C1 segment of cervical spinal cord (tissue), 14 donors: ENCODE measurements around the gene MMP2.

Experiments used
- DNase-seq, 14 donors: peaks; one replicate each; lab custom pipeline; 2025; lab: John Stamatoyannopoulos, UW

The MMP2 gene

DNA sequence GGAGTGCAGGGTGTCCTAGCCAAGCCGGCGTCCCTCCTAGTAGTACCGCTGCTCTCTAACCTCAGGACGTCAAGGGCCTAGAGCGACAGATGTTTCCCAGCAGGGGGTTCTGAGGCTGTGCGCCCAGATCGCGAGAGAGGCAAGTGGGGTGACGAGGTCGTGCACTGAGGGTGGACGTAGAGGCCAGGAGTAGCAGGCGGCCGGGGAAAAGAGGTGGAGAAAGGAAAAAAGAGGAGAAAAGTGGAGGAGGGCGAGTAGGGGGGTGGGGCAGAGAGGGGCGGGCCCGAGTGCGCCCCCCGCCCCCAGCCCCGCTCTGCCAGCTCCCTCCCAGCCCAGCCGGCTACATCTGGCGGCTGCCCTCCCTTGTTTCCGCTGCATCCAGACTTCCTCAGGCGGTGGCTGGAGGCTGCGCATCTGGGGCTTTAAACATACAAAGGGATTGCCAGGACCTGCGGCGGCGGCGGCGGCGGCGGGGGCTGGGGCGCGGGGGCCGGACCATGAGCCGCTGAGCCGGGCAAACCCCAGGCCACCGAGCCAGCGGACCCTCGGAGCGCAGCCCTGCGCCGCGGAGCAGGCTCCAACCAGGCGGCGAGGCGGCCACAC is at the start of gene MMP2:
TSS of gene MMP2 (plus strand) at position 372 of the 603 bp plus-strand sequence. CDS start 282 bp downstream, outside the sequence.
- peak in 2 of 14 donors; percentile 24 to 41 for DNase-seq

DNA sequence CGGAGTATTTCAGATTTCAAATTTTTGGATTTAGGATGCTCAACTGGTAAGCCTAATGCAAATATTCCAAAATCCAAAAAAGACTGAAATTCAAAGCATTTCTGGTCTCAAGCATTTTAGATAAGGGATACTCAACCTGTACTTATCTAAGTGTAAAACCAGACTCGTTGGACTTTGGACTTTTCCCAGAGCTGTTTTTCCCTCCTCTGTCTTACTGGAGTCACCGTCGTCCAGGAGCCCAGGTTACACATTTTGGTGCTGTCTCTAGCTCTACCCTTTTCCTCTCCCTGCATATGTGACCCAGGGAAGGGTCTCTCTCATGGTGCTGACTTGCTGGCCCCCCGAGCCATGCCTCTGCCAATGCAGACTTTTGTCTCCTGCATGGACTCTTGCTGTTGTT is 46.0 kb upstream of the MMP2 start:
- no peak for DNase-seq

DNA sequence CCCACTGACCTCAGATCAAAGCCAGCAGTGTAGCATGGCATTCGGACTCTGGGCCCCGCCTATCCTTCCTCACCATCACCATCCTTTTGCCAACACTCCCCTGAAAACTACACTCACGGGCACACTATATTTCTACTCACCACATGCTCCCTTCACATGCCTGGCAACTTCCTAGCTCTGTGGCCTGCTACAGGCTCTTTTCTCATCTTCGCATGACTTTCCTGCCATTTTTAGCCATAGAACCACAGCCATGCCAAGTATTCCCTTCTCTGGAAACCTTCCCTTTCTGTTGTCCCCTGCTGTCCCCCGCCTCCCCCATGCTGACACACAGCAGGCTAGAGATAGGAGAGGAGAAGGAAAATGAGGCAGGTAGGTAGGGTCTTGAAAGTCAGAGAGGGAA is 45.5 kb upstream of the MMP2 start:
- DNase-seq = no peak

DNA sequence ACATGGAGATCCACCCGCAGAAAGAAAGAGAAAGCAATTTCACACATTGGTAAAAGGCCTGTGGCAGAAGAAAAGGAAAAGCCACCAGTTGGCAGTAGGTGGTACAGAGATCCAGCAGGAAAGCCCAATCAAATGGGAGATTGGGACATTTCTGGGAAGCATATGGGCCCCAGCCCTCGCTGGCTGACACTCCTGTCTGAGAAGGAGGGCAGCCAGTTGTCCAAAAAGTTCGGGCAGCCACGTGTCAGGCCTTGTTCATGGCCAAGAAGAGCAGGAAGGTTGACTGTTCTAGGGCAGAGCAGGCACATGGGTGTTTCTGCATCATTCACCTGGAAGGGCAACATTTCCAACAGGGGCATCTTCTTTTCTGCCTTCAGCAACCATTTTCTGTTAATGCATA is 45.0 kb upstream of the MMP2 start:
- peak in 1 of 14 donors; percentile 36 for DNase-seq

DNA sequence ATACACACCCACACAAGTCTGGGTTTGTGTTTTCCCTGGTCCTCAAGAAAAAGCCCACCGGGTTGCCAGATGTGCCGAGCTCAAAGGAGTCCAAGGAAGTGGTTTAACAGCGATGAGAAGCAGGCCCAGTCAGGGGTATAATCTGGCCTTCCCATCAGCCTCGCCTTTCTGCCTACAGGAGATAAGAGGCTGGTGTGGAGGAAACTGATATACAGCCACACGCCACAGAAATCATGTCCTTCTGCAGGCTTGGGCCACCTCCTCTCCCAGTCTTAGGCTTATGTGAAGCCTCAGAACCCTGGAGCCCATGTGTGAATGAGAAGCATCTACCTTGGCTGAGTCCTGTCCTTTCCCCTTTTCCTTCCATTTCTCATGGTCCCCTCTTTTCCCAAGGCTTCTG is 43.6 kb upstream of the MMP2 start:
- no peak for DNase-seq

DNA sequence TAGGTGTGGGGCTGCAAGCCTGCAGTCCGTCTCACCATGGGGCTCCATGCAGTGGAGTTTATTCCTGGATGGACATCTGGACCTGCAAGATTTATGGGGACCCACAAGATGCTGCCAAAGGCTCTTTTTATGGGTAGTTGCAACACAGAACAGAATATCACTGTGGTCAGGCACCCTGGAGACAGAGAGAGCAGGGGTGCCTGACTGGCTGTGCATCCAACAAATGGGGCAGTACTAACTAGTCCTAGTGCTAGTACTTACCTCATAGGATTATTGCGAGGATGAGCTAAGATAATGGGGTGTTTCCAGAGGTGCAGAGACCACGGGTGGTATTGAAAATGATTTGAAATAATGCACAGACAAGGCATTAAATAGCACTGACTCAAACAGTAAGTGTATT is 42.4 kb upstream of the MMP2 start:
- DNase-seq = no peak

DNA sequence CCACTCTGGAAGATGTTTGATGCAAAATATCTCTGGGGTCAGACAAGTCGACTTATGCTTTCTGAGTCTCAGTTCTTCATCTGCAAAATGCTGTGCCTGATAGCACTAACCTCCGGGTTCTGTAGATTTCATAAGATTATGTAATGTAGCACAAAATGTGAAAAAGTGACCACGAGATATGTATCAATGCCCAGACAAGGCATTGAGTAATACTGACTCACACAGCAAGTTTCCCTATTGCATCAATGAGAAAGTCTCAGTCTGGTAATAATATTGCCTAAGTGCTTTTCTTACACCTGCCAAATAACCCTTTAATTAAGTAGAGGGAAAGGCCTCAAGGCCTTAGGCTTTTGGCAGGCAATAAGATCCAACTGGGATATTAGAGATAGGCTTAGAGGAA is 41.4 kb upstream of the MMP2 start:
- no peak for DNase-seq

DNA sequence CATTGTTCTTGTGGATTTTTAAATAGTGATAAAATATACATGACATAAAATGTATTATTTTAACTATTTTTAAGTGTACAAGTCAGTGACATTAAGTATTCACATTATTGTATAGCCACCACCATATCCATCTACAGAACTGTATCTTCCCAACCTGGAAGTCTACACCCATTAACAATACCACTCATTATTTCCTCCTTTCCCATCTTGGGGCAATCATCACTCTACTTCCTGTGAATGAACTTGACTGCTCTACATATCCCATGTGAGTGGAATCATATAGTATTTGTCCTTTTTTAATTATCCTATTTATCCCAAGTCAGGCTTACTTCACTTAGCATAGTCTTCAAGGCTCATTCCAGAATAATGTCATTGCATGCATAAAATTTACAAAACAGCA is 40.7 kb upstream of the MMP2 start:
- DNase-seq = no peak

DNA sequence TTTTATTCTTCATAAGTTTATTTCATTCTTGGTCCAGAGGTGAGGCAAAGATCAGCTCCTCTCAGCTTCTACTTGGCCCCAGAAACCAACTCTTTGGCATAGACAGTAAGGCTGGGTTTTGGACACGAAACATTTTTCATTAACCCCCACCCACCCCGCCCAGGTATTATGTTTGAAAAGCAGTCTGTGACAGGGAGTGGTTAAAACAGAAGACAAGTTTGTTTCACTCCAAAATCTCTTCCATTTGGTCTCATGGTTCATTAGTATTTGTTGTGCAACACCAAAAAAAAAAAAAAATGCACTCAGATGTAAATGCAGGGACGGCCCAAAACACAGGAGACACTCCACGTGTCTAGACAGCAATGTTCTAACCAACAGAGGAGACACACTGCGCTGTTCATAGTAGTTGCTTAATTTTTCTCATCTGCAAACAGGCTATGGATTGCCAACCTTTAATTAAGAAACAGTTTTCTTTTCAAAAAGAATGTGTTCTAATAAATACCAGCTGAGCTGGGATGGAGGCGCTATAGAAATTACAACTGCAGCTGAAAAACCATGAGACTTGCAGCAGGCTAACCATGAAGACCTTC is 39.8 kb upstream of the MMP2 start:
- DNase-seq = no peak

DNA sequence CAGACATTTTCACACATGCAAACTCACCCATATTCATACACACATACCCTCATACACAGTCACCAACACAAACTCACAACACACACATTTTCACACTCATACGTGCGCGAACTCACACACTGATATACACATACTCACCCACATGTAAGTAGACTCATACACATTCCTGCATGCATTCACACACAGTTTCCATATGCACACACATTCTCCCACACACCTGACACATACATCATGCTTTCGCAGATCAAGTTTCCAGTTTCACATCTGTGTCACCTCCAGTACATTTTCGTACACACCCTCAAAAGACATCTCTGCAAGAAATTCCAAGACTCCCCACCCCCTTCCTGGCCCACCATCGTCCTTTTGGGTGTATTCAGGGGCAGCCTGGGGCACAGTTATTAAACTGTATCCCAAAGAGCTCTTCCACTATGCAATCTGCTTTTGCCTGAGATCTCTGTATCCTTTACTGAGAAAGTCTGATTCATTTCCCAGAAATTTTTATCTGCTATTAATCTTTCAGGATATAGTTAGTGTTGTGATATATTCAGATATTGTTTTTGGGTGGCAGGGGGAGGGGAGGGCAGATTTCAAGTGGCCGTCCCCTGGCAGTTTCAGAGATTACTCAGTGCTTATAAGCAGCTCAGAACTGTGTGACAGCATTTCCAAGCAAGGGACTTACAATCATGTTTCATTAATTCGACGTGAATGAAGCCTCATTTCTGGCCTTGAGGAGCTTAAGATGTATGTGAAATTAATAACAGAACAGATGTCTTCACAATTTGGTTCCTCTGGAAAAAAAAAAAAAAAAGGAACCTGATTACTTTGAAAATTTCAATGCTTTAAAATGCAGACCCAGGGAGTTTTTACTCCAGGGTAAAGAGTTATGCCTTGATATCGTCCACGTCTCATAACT is 35.3 kb upstream of the MMP2 start:
- DNase-seq = no peak

DNA sequence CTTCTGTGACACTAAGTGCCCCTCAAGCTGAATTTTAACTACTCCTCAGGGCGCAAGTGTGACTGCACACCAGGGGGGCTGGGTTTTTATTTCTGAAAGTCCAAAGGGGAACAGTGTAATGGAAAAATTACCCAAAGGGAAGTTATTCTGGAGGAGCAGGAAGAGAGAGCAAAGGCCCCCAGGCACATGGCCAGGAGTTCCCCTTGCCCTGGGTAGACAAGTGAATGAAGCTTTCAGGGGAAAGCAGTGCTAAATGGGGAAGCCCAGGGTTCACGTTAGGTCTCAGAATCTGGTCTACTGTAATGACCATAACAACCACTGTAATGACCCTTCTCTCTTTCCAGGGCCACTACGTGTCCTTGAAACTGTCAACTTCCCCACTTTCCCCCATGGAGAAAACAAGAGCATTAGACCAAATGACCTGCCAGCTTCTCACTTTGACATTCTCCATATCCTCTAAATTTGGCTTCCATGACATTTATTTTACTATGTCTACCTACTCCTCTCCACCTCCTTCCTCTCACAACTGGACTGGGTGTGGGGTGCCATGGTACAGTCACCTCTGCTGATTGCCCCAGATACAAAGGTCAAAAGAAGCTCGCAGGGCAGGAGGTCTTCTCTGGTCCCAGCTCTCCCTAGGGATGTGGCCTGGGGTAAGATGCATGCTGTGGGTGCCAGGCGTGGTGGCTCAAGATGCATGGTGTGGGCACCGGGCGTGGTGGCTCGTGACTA is 34.1 kb upstream of the MMP2 start:
- peak in 8 of 14 donors; percentile 6 to 52 (median 12) for DNase-seq

DNA sequence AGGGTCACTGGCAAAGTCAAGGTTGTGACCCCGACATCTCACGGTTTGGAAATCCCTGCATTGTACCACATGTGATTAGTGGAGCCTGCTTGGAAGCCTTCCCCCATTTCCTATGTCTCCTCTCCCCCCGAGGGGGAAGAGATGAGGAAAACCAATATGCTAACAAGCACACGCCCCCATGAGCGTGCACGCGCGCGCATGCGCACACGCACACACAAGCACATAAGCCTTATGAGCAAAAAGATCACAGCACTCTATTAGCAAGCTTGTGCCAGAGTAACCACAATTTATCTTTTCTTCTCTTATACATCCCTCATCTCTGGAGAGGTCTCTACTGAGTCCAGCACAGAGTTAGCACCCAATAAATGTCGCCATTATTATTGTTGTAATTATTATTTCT is 31.8 kb upstream of the MMP2 start:
- DNase-seq = no peak

DNA sequence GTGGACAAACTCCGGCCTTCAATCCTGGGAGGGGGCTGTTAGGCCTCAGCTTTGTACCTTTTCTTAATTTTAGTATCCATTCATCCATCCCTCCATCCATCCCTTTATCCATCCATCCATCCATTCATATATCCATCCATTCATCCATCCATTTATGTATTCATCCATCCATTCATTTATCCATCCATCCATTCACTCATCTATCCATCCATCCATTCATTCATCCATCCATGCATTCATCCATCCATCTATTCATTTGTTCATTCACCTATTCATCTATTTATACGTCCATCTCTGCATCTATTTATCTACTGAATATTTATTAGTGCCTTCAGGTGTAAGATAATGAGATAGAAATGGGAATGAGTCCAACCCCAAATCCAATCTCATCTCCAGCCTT is 26.0 kb upstream of the MMP2 start:
- DNase-seq = no peak

DNA sequence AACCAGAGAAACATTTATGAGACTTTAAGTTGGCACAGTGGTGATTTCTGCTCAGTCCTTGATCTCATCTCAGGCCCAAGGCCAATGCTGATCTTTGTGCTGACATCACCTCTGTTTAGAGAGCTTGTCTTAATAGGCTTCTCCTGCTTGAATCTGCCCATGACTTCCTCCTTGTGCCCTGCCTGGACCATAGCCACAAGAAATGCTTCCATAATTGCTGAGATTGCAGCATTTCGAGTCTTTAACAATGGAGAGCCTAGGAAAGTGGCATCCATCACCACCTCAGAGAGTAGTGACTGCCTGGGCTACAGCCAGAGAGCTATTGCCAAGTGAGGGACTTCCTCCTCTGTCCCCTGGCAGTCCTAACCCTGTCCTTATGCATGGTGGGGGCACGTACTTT is 25.1 kb upstream of the MMP2 start:
- no peak for DNase-seq

DNA sequence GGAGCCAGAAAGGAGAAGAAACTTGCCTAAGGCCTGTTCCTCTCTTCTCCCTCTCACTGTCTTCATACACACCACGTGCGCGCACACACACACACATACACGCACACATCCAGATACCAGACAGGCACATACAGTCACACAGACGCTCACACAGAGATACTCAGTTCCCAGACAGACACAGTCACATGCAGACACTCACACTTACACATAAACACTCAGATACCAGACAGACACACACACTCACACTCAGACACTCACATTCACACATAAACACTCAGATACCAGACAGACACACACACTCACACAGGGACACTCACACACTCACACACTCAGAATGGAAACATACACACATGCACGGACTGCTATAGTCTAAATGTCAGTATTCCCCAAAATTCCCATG is 24.1 kb upstream of the MMP2 start:
- no peak for DNase-seq

DNA sequence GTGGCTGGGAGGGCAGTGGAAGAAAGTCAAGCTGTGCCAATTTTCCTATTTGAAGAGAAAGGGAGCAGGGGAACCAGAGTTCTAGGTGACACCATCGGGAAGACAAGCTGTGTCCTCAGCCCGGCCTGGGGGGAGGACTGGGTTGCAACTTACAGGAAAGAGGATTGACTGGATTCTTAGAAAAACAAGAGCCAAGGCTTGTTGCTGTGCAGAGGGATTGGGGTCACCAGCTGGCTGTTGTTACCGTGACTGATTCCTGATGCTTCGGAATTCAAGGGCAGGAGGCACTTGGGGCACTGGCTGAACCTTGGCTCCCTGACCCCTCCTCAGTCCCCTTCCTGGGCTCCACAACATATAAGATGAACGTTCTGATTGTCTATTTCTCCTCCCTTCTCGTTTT is 16.8 kb upstream of the MMP2 start:
- DNase-seq = no peak

DNA sequence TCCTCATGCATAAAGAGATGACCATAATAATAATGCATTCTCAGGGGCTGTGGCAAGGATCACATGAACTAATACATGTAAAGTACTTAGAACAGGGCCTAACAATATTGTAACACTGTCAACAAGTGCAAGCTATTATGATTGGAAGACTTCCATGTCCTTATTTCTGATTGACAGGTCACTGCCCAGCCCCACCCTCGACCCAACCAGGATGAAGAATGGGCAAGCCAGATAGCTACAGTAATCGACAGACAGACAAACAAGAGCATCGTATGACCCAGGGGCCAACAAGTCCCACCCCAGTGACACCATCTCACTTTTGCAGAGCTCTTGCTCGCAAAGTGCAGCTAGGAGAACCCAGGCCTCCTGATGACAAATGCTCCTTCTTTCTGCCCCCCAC is 14.6 kb upstream of the MMP2 start:
- no peak for DNase-seq

DNA sequence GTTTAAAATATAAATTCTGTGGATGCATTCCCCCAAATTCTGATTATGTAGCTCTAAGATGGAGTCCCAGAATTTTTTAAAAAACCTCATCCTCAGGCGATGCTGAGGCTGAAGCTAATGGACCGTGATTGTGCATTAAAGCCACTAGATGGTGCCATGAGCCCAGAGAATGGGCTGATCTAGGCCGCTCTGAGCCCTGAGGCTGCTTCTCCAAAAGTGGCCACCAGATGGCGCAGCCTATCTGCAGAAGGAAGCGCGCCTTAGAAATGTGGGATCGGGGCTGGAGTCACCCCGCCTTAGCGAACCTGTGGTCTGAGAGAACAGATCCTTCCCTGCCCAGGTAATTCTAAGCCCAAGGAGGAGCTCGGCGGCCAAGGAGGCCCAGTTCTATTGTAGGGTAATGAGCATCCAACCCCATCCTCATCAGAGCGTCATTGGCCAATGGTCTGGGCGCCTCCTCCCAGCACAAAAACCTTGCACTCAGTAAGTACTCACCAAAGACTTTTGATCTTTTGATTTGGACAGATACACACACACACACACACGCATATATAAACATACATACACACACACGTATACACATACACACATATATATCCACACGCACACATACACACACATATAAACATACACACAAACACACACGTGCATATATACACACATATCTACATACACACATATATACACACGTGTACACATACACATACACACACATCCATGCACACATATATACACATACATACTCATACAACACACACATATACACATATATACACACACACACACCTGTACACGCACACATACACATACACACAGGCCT is 13.7 kb upstream of the MMP2 start:
- peak in 13 of 14 donors; percentile 20 to 84 (median 66) for DNase-seq

DNA sequence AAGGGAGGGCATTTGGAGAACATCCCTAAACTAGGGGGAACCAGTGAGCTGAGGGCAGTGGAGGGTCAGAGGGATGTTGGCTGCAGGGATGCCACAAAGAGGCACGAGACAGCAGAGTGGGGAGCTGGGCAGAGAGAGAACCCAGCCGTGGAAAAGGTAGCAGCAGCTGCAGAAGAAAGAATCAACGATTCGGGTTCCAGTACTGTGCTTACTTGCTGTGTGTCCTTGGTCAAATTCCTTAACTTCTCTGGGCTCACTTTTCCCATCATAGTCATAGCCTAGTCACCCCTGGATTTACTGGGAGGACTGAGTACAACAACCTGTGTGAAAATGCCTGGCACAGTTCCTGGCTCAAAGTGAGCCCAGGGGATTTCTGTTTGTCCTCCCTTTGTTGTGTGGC is 12.8 kb upstream of the MMP2 start:
- DNase-seq = no peak

DNA sequence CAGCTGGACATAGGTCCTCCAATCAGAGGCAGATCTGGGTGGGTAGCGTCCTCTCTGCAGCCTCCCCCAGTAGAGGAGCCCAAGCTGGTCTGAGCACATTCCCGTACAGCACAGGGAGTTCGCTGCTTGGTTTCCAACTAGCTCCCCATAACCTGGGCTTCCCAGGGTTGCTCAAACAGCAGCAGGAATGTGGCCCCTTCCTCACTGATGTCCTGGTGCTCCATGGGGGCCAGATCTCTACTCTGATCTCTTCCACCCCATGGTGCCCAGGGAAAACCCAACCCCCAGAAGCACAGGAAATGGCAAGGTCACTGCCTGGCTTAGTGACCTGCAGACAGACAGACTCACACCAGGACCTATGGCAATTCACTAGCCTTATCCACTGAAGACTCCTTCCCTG is 11.1 kb upstream of the MMP2 start:
- no peak for DNase-seq

DNA sequence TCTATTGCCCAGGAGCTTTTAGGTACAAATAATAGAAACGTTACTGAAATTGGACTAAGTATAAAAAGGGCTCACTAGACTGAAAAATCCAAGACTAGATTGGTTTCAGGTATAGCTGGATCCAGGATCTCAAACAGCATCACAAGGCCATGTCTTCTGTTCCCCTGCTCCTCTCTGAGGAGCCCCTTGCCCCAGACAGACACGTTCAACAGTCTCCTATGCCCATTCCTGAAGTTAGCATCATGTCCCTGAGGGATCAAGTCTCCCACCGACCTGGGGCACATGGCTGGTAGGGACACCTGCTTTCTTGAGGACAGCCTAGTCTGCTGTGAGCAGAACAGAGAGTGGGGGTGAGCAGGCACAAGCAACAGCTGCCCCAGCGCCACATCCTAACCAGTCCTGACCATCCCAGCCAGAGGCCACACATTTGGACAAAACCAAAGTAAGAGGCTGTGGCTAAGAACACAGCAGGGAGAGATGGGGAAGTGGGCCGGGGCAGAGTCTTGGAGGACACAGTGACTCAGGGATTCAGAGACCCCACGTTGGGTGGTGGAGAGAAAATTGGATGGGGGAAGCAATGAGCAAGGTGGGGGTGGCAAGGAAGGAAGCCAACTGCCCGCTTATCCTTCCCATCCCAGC is 10.5 kb upstream of the MMP2 start:
- no peak for DNase-seq
